Measurements from ENCODE around the gene IQCE.
A peak's percentile ranks its signal among the peaks of the same experiment; 100 is the strongest.

The IQCE gene

GRCh38 chr7:2537981-2538851 lies 20.6 kb upstream of the IQCE start:
- no peak overlapping the region for H3K4me3 ChIP-seq
- no peaks in the 10 kb centered on the region for H3K9me3 ChIP-seq (replicated peaks in 1 of 11)
- H3K36me3 ChIP-seq = peaks cover 51 to 57% (median 54%) of the 10 kb centered on the region in 11 experiments
- H3K4me1 ChIP-seq = no peaks in the 10 kb centered on the region
- no peaks in the 10 kb centered on the region for H3K27me3 ChIP-seq
- H4K20me1 ChIP-seq = peaks cover 0 to 47% (median 15%) of the 10 kb centered on the region in 11 experiments; a peak in 8 of 22 replicates
- no peak for TF ChIP-seq Cebpa-rat (IDR thresholded peaks at IDR 0.05)
- H3K27ac ChIP-seq = no peak overlapping the region
- H3K4me2 ChIP-seq = no peak overlapping the region
- no peak overlapping the region for H3K9ac ChIP-seq

- Histone ChIP-seq H3K9ac (peak overlapping the region in 1 of 11 experiments; percentile 5; a peak in 1 of 22 replicates), H4K20me1 (peaks cover 0 to 58% (median 15%) of the 10 kb centered on the region in 11 experiments; a peak in 8 of 22 replicates), H3K27me3 (no peaks in the 10 kb centered on the region), H3K36me3 (peaks cover 60 to 67% (median 64%) of the 10 kb centered on the region in 11 experiments), H3K9me3 (replicated peaks in 1 of 11) (no peaks in the 10 kb centered on the region), H3K27ac (no peak overlapping the region), H3K4me2 (no peak overlapping the region), H3K4me1 (peaks cover 8 to 10% (median 8%) of the 10 kb centered on the region in 10 experiments; a peak in 18 of 20 replicates), H3K4me3 (no peak overlapping the region)
- no peak for TF ChIP-seq Cebpa-rat (IDR thresholded peaks at IDR 0.05)
Measured at GRCh38 chr7:2539031-2539911, 19.5 kb upstream of the IQCE start.

GRCh38 chr7:2540133-2540532 lies 18.6 kb upstream of the IQCE start:
- H3K9ac ChIP-seq = no peak overlapping the region
- H3K36me3 ChIP-seq = peaks cover 68 to 76% (median 73%) of the 10 kb centered on the region in 11 experiments
- no peak overlapping the region for H3K27ac ChIP-seq
- peaks cover 0 to 65% (median 15%) of the 10 kb centered on the region in 11 experiments; a peak in 8 of 22 replicates for H4K20me1 ChIP-seq
- no peaks in the 10 kb centered on the region for H3K27me3 ChIP-seq
- no peak overlapping the region for H3K4me2 ChIP-seq
- H3K9me3 ChIP-seq (replicated peaks in 1 of 11) = no peaks in the 10 kb centered on the region
- peaks cover 13 to 17% (median 15%) of the 10 kb centered on the region in 10 experiments; a peak in 19 of 20 replicates for H3K4me1 ChIP-seq
- TF ChIP-seq Cebpa-rat (IDR thresholded peaks at IDR 0.05) = no peak
- no peak overlapping the region for H3K4me3 ChIP-seq

- no peak for TF ChIP-seq Cebpa-rat (IDR thresholded peaks at IDR 0.05)
- peaks cover 71 to 81% (median 78%) of the 10 kb centered on the region in 11 experiments for H3K36me3 ChIP-seq
Measured at GRCh38 chr7:2540641-2541051, 18.1 kb upstream of the IQCE start.

GRCh38 chr7:2541291-2542010 lies 17.3 kb upstream of the IQCE start:
- Histone ChIP-seq H3K27me3 (no peaks in the 10 kb centered on the region), H4K20me1 (peaks cover 0 to 77% (median 15%) of the 10 kb centered on the region in 11 experiments; a peak in 8 of 22 replicates), H3K4me1 (peaks cover 13 to 17% (median 15%) of the 10 kb centered on the region in 10 experiments; a peak in 19 of 20 replicates), H3K9ac (no peak overlapping the region), H3K4me2 (no peak overlapping the region), H3K9me3 (replicated peaks in 1 of 11) (no peaks in the 10 kb centered on the region), H3K36me3 (peaks cover 79 to 89% (median 86%) of the 10 kb centered on the region in 11 experiments), H3K27ac (no peak overlapping the region), H3K4me3 (no peak overlapping the region)
- TF ChIP-seq Cebpa-rat (IDR thresholded peaks at IDR 0.05) = no peak

More at GRCh38 chr7:2540641-2541051, 18.1 kb upstream of the IQCE start:
- no peak overlapping the region for H3K27ac ChIP-seq
- peaks cover 13 to 17% (median 15%) of the 10 kb centered on the region in 10 experiments; a peak in 19 of 20 replicates for H3K4me1 ChIP-seq
- H3K9me3 ChIP-seq (replicated peaks in 1 of 11) = no peaks in the 10 kb centered on the region
- H3K9ac ChIP-seq = no peak overlapping the region
- H4K20me1 ChIP-seq = peaks cover 0 to 70% (median 15%) of the 10 kb centered on the region in 11 experiments; a peak in 8 of 22 replicates
- H3K27me3 ChIP-seq = no peaks in the 10 kb centered on the region
- H3K4me3 ChIP-seq = no peak overlapping the region
- no peak overlapping the region for H3K4me2 ChIP-seq

GRCh38 chr7:2542011-2542915 lies 16.5 kb upstream of the IQCE start:
- Histone ChIP-seq H3K4me3 (no peak overlapping the region), H4K20me1 (peaks cover 0 to 83% (median 15%) of the 10 kb centered on the region in 11 experiments; a peak in 9 of 22 replicates), H3K9me3 (replicated peaks in 1 of 11) (no peaks in the 10 kb centered on the region), H3K27ac (no peak overlapping the region), H3K27me3 (no peaks in the 10 kb centered on the region), H3K9ac (no peak overlapping the region), H3K4me1 (peaks cover 13 to 17% (median 15%) of the 10 kb centered on the region in 10 experiments; a peak in 19 of 20 replicates), H3K36me3 (peaks cover 87 to 97% (median 94%) of the 10 kb centered on the region in 11 experiments), H3K4me2 (no peak overlapping the region)
- no peak for TF ChIP-seq Cebpa-rat (IDR thresholded peaks at IDR 0.05)

All from BLaER1 treated with 17β-estradiol and CSF1 and Interleukin-3, amounts not matched to agents 10 nM and 100 nM (cell line).